Subcutaneous abdominal adipose tissue (tissue), 5 donors: ENCODE measurements around the gene PRCC.
"Not testable (repeated sequence)": the region's sequence is repeated elsewhere in the genome, so short reads cannot be mapped to it uniquely, and the experiment has no call there.

ENCODE experiments used
- H3K27ac ChIP-seq: one replicate; pipeline ENCODE4 v1.7.0; 2013; ENCODE audit warnings: low read depth, mild to moderate bottlenecking, inconsistent platforms, low read length, moderate library complexity
- H3K27me3 ChIP-seq, 5 donors: one replicate each; pipeline ENCODE4 v1.7.0; 2013; ENCODE audit warnings: low read length in 5 of 5, inconsistent platforms in 1 of 5; ENCODE audit not compliant: control insufficient read depth in 5 of 5, insufficient read depth in 4 of 5
- H3K36me3 ChIP-seq, 5 donors: one replicate each; pipeline ENCODE4 v1.7.0; 2013; ENCODE audit warnings: low read length in 5 of 5; ENCODE audit not compliant: control insufficient read depth in 5 of 5, insufficient read depth in 5 of 5
- H3K4me1 ChIP-seq, 5 donors: one replicate each; pipeline ENCODE4 v1.7.0; 2013; ENCODE audit warnings: low read length in 5 of 5, mild to moderate bottlenecking in 3 of 5, moderate library complexity in 1 of 5; ENCODE audit not compliant: control insufficient read depth in 5 of 5, insufficient read depth in 5 of 5
- H3K4me3 ChIP-seq, 5 donors: one replicate each; pipeline ENCODE4 v1.7.0; 2013; ENCODE audit warnings: low read length in 5 of 5, low read depth in 1 of 5
- H3K9ac ChIP-seq, 5 donors: one replicate each; pipeline ENCODE4 v1.7.0; 2013; ENCODE audit warnings: low read length in 5 of 5, mild to moderate bottlenecking in 4 of 5, moderate library complexity in 3 of 5
- H3K9me3 ChIP-seq, 5 donors: one replicate each; pipeline ENCODE4 v1.7.0; 2013; ENCODE audit warnings: low read length in 5 of 5; ENCODE audit not compliant: control insufficient read depth in 5 of 5
- donor health status: healthy.
- donor health status: healthy.
- donor health status: healthy.
- donor health status: healthy.
- donor health status: healthy.

The PRCC gene

DNA sequence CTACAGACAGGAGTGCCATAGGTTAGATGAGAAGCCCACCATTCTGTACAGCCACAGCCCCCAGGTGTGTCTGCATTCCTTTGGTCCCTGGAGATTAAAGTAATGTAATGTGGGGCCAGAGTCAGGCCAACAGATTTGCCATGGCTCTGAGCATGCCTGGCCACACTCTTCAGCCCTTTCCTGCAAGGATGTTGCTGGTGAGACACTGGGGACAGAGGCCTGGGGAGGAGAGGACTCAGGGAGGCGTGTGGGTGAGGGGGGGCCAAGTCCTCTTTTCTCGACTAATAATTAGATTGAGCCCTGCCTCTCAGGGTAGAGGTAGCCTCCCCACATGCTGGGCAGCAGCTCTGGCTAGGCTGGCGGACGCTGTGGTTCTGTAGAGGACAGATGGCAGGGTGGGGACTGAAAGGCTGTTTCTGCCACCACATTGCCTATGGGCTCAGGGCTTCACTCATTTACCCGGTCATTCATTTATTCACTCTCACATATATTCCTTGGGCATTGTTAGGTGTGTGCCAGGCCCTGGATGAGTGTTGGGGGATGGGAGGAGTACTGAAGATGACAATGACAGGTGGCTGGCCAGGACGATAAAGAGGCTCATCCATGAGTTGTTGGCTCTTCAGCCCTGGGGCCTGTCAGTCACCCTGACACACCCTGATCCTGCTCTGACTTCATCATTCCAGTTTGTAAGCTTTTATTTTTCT, 7.1 kb upstream of the PRCC start:
- H3K27ac ChIP-seq = no peak overlapping the region
- H3K4me3 ChIP-seq = no peak overlapping the region
- no peaks in the 10 kb centered on the region for H3K9me3 ChIP-seq
- H3K27me3 ChIP-seq = no peaks in the 10 kb centered on the region
- peaks cover 0 to 6% (median 5%) of the 10 kb centered on the region in 5 donors for H3K4me1 ChIP-seq
- no peak overlapping the region for H3K9ac ChIP-seq
- H3K36me3 ChIP-seq = no peaks in the 10 kb centered on the region

DNA sequence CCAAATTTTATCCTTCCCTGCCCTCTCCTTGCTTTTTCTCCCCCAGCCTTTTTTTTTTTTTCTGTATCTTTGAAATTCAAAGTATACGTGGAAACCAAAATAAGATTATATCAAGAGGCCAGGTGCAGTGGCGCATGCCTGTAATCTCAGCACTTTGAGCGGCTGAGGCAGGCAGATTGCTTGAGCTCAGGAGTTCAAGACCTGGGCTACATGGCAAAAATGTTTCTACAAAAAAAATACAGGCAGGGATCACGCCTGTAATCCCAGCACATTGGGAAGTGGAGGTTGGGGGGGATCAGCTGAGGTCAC, 6.6 kb upstream of the PRCC start:
- Histone ChIP-seq H3K4me1 (peaks cover 0 to under 1% (median under 1%) of the 10 kb centered on the region in 5 donors), H3K27me3 (no peaks in the 10 kb centered on the region), H3K27ac (no peak overlapping the region), H3K9me3 (no peaks in the 10 kb centered on the region), H3K9ac (no peak overlapping the region), H3K36me3 (no peaks in the 10 kb centered on the region), H3K4me3 (no peak overlapping the region)

DNA sequence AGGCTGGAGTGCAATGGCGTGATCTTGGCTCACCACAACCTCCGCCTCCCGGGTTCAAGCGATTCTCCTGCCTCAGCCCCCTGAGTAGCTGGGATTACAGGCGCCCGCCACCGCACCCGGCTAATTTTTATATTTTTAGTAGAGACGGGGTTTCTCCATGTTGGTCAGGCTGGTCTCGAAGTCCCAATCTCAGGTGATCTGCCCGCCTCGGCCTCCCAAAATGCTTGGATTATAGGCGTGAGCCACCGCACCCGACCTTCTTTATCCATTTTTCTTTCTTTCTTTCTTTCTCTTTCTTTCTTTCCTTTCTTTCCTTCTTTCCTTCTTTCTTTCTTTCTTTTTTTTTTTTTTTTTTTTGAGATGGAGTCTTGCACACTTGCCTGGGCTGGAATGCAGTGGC, 2.2 kb upstream of the PRCC start:
- H3K4me3 ChIP-seq, H3K36me3 ChIP-seq, H3K27me3 ChIP-seq, H3K9me3 ChIP-seq, H3K27ac ChIP-seq, H3K9ac ChIP-seq: not testable (repeated sequence)
- H3K4me1 ChIP-seq = peaks cover 11 to 28% (median 26%) of the 10 kb centered on the region in 5 donors

DNA sequence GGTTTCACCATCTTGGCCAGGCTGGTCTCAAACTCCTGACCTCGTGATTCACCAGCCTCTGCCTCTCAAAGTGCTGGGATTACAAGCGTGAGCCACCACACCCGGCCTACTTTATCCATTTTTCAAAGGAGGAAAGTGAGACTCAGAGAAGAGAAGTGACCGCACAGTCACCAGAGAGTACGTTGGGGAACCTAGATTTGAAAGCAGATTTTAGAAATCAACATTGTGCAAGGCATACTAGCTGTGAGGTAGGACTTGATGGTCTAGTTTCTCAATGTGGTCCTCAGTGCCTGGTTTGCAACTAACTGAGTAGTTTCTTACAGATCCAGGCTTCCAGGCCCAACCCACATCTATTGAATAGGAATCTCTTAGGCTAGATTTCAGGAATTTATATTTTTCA, 1.7 kb upstream of the PRCC start:
- Histone ChIP-seq H3K9ac (no peak overlapping the region), H3K36me3 (peaks cover 0 to 7% (median 2%) of the 10 kb centered on the region in 5 donors), H3K4me1 (peaks cover 11 to 33% (median 26%) of the 10 kb centered on the region in 5 donors), H3K27me3 (no peaks in the 10 kb centered on the region), H3K4me3 (no peak overlapping the region), H3K9me3 (no peaks in the 10 kb centered on the region), H3K27ac (no peak overlapping the region)

DNA sequence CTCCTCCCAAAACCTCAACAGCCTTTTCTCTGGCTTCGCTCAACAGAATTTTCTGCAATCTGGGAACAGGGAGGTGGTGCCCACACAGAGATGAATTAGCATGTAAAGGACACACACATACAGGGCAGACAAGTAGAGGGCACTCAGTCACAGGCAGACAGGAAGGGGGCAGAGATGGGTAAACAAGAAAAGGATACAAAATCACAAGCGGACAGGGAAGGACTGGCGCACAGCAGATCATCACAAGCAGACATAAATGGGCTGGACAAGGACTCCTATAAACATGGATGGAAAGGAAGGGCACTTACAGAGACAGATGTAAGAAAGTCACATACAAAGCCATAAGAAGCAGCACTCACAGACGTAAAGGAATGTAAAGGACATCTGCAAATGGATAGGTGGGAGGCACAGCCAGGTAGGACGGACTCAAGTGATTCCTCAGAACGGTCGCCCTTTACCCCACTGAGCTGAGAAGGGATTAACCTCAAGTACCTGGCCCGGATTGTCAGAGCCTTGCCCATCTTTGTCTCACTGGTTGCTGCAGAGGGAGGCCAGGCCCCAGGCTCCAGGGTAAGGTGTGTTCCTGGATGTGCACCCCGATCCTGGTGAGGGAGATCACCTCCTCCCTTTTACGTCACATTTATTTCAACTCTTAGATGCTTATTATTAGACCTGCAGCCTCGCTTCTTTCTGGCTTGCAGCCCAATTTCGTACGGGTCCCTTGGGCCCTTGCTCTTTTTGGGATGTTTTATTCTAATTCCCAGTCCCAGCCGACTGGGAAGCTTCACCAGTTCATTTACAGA, 836 bp upstream of the PRCC start:
- peaks cover 0 to 15% (median 7%) of the 10 kb centered on the region in 5 donors for H3K36me3 ChIP-seq
- no peaks in the 10 kb centered on the region for H3K27me3 ChIP-seq
- peaks cover 11 to 41% (median 32%) of the 10 kb centered on the region in 5 donors for H3K4me1 ChIP-seq
- peak overlapping the region; percentile 91 to 98 (median 95) for H3K4me3 ChIP-seq
- H3K27ac ChIP-seq = peak overlapping the region; percentile 97
- no peaks in the 10 kb centered on the region for H3K9me3 ChIP-seq
- peak overlapping the region; percentile 42 to 94 (median 84) for H3K9ac ChIP-seq

DNA sequence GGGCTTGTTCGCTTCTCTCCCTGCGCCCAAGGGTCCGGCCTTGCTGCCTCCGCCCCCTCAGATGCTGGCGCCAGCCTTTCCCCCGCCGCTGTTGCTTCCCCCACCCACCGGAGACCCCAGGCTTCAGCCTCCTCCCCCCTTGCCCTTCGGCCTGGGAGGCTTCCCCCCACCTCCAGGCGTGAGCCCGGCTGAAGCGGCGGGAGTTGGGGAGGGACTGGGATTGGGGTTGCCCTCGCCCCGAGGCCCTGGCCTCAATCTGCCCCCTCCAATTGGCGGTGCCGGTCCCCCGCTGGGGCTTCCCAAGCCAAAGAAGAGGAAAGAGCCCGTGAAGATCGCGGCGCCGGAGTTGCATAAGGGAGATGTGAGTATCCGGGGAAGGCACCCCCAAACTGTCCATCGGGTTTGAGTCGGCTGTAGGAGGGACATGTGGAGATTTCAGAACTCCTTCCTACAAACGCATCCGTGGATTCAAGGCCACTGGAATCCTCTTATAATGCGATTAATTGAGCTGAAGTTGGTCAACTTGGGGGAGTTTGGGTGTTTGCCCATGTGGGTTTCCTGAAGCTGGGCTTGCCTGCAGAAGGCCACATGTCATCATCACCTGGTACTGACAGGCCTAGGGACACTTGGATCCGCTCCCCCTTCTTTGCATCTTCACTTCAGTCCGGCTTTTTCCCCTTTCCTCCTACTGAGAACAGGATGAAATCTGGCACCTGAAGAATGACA, 707 bp downstream of the PRCC start:
- peak overlapping the region; percentile 97 for H3K27ac ChIP-seq
- peaks cover 5 to 17% (median 8%) of the 10 kb centered on the region in 5 donors for H3K36me3 ChIP-seq
- peak overlapping the region; percentile 95 to 100 (median 100) for H3K9ac ChIP-seq
- no peaks in the 10 kb centered on the region for H3K9me3 ChIP-seq
- peak overlapping the region; percentile 91 to 98 (median 95) for H3K4me3 ChIP-seq
- peaks cover 11 to 49% (median 38%) of the 10 kb centered on the region in 5 donors for H3K4me1 ChIP-seq
- no peaks in the 10 kb centered on the region for H3K27me3 ChIP-seq

DNA sequence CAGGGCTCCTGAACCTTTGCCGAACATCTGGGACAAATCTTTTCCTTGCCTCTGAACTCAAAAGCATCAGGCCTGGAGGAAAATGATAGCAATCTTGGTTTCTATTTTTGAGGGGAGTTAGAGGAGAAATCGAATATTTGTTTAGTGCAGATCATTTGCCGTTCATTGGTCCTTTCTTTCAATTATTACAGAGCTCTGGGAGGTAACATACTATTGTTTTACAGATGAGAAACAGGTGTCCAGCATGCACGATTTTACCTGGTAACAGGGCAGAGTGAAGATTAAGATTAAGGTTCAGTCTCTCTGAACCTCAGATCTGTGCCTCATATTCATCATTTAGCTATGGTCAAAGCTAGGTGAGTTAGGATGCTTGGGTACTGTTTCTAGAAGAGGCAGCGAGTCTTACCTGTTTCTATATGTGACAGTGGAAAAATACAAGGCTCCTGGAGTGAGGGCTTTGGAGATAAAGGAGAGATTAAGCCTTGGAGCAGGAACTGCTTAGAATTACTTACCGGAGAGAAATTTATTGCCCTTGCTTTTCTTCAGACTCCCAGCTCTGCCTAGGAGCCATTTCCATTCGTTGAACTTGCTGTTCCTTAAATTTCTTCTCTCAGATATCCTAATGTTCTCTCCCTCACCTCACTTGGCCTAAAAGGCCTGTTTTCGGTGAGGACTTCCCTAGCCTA, 1.4 kb downstream of the PRCC start:
- peak overlapping the region; percentile 79 to 100 (median 100) for H3K9ac ChIP-seq
- H3K9me3 ChIP-seq = no peaks in the 10 kb centered on the region
- peaks cover 5 to 22% (median 8%) of the 10 kb centered on the region in 5 donors for H3K36me3 ChIP-seq
- no peaks in the 10 kb centered on the region for H3K27me3 ChIP-seq
- H3K27ac ChIP-seq = no peak overlapping the region
- H3K4me1 ChIP-seq = peaks cover 13 to 55% (median 43%) of the 10 kb centered on the region in 5 donors
- peak overlapping the region; percentile 91 to 98 (median 95) for H3K4me3 ChIP-seq

DNA sequence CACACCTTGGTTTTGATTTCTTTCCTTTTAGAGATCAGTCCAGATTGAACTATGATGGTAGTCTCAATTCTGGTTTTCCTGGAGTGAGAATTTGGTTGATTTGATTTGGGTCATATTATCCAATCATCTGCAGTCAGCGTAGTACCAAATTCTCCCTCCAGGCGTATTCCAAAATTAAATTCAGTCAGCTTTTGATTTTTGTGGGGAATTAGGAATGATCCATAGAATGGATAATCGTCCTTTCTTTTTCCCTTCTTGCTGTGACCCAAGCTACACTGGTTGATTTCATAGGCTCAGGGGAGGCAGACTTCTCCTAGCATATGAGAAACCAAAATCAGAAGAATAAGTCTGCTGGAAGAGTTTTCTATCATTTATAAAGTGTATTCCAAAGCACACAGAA, 4.9 kb downstream of the PRCC start:
- H3K27me3 ChIP-seq = no peaks in the 10 kb centered on the region
- H3K27ac ChIP-seq = no peak overlapping the region
- peaks cover 7 to 46% (median 43%) of the 10 kb centered on the region in 5 donors for H3K4me1 ChIP-seq
- no peaks in the 10 kb centered on the region for H3K9me3 ChIP-seq
- H3K4me3 ChIP-seq = no peak overlapping the region
- H3K36me3 ChIP-seq = peaks cover 5 to 22% (median 8%) of the 10 kb centered on the region in 5 donors
- H3K9ac ChIP-seq = peak overlapping the region in 2 of 5 donors; percentile 15 to 41

DNA sequence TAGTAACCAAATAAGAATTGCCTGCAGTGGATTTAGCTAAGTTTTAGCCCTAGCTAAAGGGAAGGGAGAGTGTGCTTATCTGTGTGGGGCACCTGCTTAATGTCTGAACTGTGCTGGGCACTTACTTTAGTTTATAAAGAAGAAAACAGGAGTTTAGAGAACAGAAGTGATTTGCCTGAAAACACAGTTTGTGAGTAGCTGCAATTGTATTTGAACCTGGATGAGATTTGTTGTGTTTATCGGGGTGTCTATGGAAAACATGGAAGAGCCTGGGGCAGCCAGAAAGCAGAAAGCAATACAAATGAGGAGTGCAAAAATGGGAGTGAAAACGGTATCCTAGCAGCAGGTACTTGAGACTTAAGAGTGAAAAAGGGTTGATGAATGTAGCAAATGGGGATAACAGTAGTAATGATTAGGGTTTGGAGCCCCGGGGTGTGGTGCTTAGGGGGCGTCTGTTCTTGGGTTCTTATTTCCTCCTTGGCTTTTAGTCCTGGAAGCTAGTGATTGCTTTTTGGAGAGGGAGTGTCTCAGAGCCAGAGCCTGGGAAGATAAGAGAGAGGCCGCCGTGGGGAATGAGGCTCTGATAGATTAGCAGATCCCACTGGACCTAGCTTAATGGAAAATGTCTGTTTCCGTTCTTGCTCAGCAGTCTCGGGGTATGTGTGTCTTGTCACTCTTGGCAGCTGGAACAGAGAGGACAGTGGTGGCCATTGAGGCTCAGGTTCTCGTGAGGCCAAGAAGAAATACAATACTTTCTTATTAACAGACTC, 5.6 kb downstream of the PRCC start:
- no peaks in the 10 kb centered on the region for H3K27me3 ChIP-seq
- peaks cover 5 to 22% (median 8%) of the 10 kb centered on the region in 5 donors for H3K36me3 ChIP-seq
- H3K9me3 ChIP-seq = no peaks in the 10 kb centered on the region
- peak overlapping the region in 4 of 5 donors; percentile 15 to 41 (median 27) for H3K9ac ChIP-seq
- peaks cover 7 to 50% (median 44%) of the 10 kb centered on the region in 5 donors for H3K4me1 ChIP-seq
- no peak overlapping the region for H3K4me3 ChIP-seq
- no peak overlapping the region for H3K27ac ChIP-seq
